Measurements from ENCODE around the gene FBXO24. TPM values are rescaled to one million over a fixed set of nuclear protein-coding genes. Genes with fewer than 3 reads are reported as not detected.

Gene FBXO24
- polyA plus RNA-seq, 1 donor (not counting 4 experiments of a cell fraction or from before 2014, with no cell fraction given): 0.22 TPM

GRCh38 chr7:100575206-100575631 lies 10.9 kb upstream of the FBXO24 start:
- DNase-seq (ENCODE audit: low read depth, low spot score) (no peak), FAIRE-seq (no peak)
- H3K36me3 ChIP-seq (ENCODE audit: control insufficient read depth in 2 of 2, extremely low read depth in 1 of 2, insufficient read depth in 2 of 2, low read length in 2 of 2): peaks cover 0 to 30% of the 10 kb centered on the region in 2 experiments
- dilution Hi-C loops (cut with MboI; ENCODE audit: extremely low pct_ligation_motif_present, low sequenced_read_pairs): no loop called here
- no peak overlapping the region for H3K27ac ChIP-seq (ENCODE audit: control insufficient read depth, insufficient read depth, low read length)
- H3K9me1 ChIP-seq (ENCODE audit: control insufficient read depth, extremely low read depth, insufficient read depth, low read length): no peaks in the 10 kb centered on the region
- H3K79me2 ChIP-seq (ENCODE audit: control insufficient read depth, insufficient read depth, low read length): no peaks in the 10 kb centered on the region
- TF ChIP-seq CTCF (optimal IDR thresholded peaks at IDR 0.05 in 1 of 3, IDR thresholded peaks at IDR 0.05 in 1 of 3, conservative IDR thresholded peaks at IDR 0.05 in 1 of 3; ENCODE audit: extremely low read depth in 1 of 3, insufficient read depth in 2 of 3, low read length in 3 of 3) (no peak), EZH2 (IDR thresholded peaks at IDR 0.05; ENCODE audit: low read length) (no peak)
- H3K9me3 ChIP-seq (ENCODE audit: control insufficient read depth, low read depth, low read length): no peaks in the 10 kb centered on the region
- H3K4me3 ChIP-seq (ENCODE audit: control insufficient read depth in 2 of 3, extremely low read depth in 1 of 3, insufficient read depth in 2 of 3, low read depth in 1 of 3, low read length in 3 of 3): no peak overlapping the region
- peaks cover 12% of the 10 kb centered on the region for H3K27me3 ChIP-seq (ENCODE audit: control insufficient read depth, extremely low read depth, insufficient read depth, low read length)
- peaks cover 3% of the 10 kb centered on the region for H3K4me1 ChIP-seq (ENCODE audit: control insufficient read depth, extremely low read depth, insufficient read depth, low read length)
- H3K9ac ChIP-seq (ENCODE audit: control insufficient read depth, extremely low read depth, insufficient read depth, low read length): no peak overlapping the region
- H3K4me2 ChIP-seq (ENCODE audit: control insufficient read depth, extremely low read depth, insufficient read depth, low read depth, low read length): no peak overlapping the region
- H2AFZ ChIP-seq (ENCODE audit: control insufficient read depth, low read length): no peak overlapping the region
- H4K20me1 ChIP-seq (ENCODE audit: control insufficient read depth, extremely low read depth, insufficient read depth, low read length): no peaks in the 10 kb centered on the region

GRCh38 chr7:100575746-100576383 lies 10.3 kb upstream of the FBXO24 start:
- Histone ChIP-seq H4K20me1 (ENCODE audit: control insufficient read depth, extremely low read depth, insufficient read depth, low read length) (no peaks in the 10 kb centered on the region), H3K4me3 (ENCODE audit: control insufficient read depth in 2 of 3, extremely low read depth in 1 of 3, insufficient read depth in 2 of 3, low read depth in 1 of 3, low read length in 3 of 3) (no peak overlapping the region), H3K4me2 (ENCODE audit: control insufficient read depth, extremely low read depth, insufficient read depth, low read depth, low read length) (no peak overlapping the region), H3K79me2 (ENCODE audit: control insufficient read depth, insufficient read depth, low read length) (no peaks in the 10 kb centered on the region), H3K36me3 (ENCODE audit: control insufficient read depth in 2 of 2, extremely low read depth in 1 of 2, insufficient read depth in 2 of 2, low read length in 2 of 2) (peaks cover 4 to 31% of the 10 kb centered on the region in 2 experiments), H2AFZ (ENCODE audit: control insufficient read depth, low read length) (no peak overlapping the region), H3K9me3 (ENCODE audit: control insufficient read depth, low read depth, low read length) (no peaks in the 10 kb centered on the region), H3K9me1 (ENCODE audit: control insufficient read depth, extremely low read depth, insufficient read depth, low read length) (no peaks in the 10 kb centered on the region), H3K27me3 (ENCODE audit: control insufficient read depth, extremely low read depth, insufficient read depth, low read length) (peaks cover 9% of the 10 kb centered on the region), H3K9ac (ENCODE audit: control insufficient read depth, extremely low read depth, insufficient read depth, low read length) (no peak overlapping the region), H3K4me1 (ENCODE audit: control insufficient read depth, extremely low read depth, insufficient read depth, low read length) (peaks cover under 1% of the 10 kb centered on the region), H3K27ac (ENCODE audit: control insufficient read depth, insufficient read depth, low read length) (no peak overlapping the region)
- DNase-seq (ENCODE audit: low read depth, low spot score) (no peak), FAIRE-seq (no peak)
- dilution Hi-C loops (cut with MboI; ENCODE audit: extremely low pct_ligation_motif_present, low sequenced_read_pairs): no loop called here
- no peak for TF ChIP-seq CTCF (optimal IDR thresholded peaks at IDR 0.05 in 1 of 3, IDR thresholded peaks at IDR 0.05 in 1 of 3, conservative IDR thresholded peaks at IDR 0.05 in 1 of 3; ENCODE audit: extremely low read depth in 1 of 3, insufficient read depth in 2 of 3, low read length in 3 of 3)
- no peak for TF ChIP-seq EZH2 (IDR thresholded peaks at IDR 0.05; ENCODE audit: low read length)
